ENCODE measurements around the gene USPL1.

USPL1 gene

GRCh38 chr13:30618930-30619279 lies 1.2 kb downstream of the USPL1 start:
- no peak for TF ChIP-seq CTCF (IDR thresholded peaks at IDR 0.05; ENCODE audit: poor library complexity, severe bottlenecking)
- no peaks in the 10 kb centered on the region for H3K27me3 ChIP-seq (ENCODE audit: insufficient read depth, poor library complexity, severe bottlenecking)
- peak overlapping the region; percentile 56 for H3K4me3 ChIP-seq (ENCODE audit: severe bottlenecking)
- ATAC-seq (ENCODE audit: low read depth), result no peak
- H3K4me1 ChIP-seq (ENCODE audit: insufficient read depth, poor library complexity, severe bottlenecking), result peaks cover 10% of the 10 kb centered on the region
- peaks cover 32% of the 10 kb centered on the region for H3K36me3 ChIP-seq (ENCODE audit: low read depth)
- DNase-seq (ENCODE audit: low spot score), result no peak
- no peaks in the 10 kb centered on the region for H3K9me3 ChIP-seq (ENCODE audit: severe bottlenecking)
- peak overlapping the region; percentile 90 for H3K27ac ChIP-seq (ENCODE audit: poor library complexity, severe bottlenecking)

- DNase-seq (ENCODE audit: low spot score) (no peak), ATAC-seq (ENCODE audit: low read depth) (no peak)
- no peak for TF ChIP-seq CTCF (IDR thresholded peaks at IDR 0.05; ENCODE audit: poor library complexity, severe bottlenecking)
- peak overlapping the region; percentile 56 for H3K4me3 ChIP-seq (ENCODE audit: severe bottlenecking)
- no peaks in the 10 kb centered on the region for H3K9me3 ChIP-seq (ENCODE audit: severe bottlenecking)
- H3K27me3 ChIP-seq (ENCODE audit: insufficient read depth, poor library complexity, severe bottlenecking), result no peaks in the 10 kb centered on the region
- peaks cover 37% of the 10 kb centered on the region for H3K36me3 ChIP-seq (ENCODE audit: low read depth)
- peaks cover 10% of the 10 kb centered on the region for H3K4me1 ChIP-seq (ENCODE audit: insufficient read depth, poor library complexity, severe bottlenecking)
- H3K27ac ChIP-seq (ENCODE audit: poor library complexity, severe bottlenecking), result peak overlapping the region; percentile 90
Observed at GRCh38 chr13:30619731-30620130, 2.0 kb downstream of the USPL1 start.

- Histone ChIP-seq H3K36me3 (ENCODE audit: low read depth) (peaks cover 44% of the 10 kb centered on the region), H3K27ac (ENCODE audit: poor library complexity, severe bottlenecking) (no peak overlapping the region), H3K4me1 (ENCODE audit: insufficient read depth, poor library complexity, severe bottlenecking) (peaks cover 10% of the 10 kb centered on the region), H3K27me3 (ENCODE audit: insufficient read depth, poor library complexity, severe bottlenecking) (no peaks in the 10 kb centered on the region), H3K9me3 (ENCODE audit: severe bottlenecking) (no peaks in the 10 kb centered on the region), H3K4me3 (ENCODE audit: severe bottlenecking) (no peak overlapping the region)
- DNase-seq (ENCODE audit: low spot score), result no peak
- no peak for TF ChIP-seq CTCF (IDR thresholded peaks at IDR 0.05; ENCODE audit: poor library complexity, severe bottlenecking)
- no peak for ATAC-seq (ENCODE audit: low read depth)
Observed at GRCh38 chr13:30620941-30621340, 3.2 kb downstream of the USPL1 start.

- Histone ChIP-seq H3K27me3 (ENCODE audit: insufficient read depth, poor library complexity, severe bottlenecking) (no peaks in the 10 kb centered on the region), H3K36me3 (ENCODE audit: low read depth) (peaks cover 56% of the 10 kb centered on the region), H3K4me1 (ENCODE audit: insufficient read depth, poor library complexity, severe bottlenecking) (peaks cover 10% of the 10 kb centered on the region), H3K27ac (ENCODE audit: poor library complexity, severe bottlenecking) (no peak overlapping the region), H3K9me3 (ENCODE audit: severe bottlenecking) (no peaks in the 10 kb centered on the region), H3K4me3 (ENCODE audit: severe bottlenecking) (no peak overlapping the region)
- no peak for TF ChIP-seq CTCF (IDR thresholded peaks at IDR 0.05; ENCODE audit: poor library complexity, severe bottlenecking)
- ATAC-seq (ENCODE audit: low read depth) (no peak), DNase-seq (ENCODE audit: low spot score) (no peak)
Observed at GRCh38 chr13:30622551-30622950, 4.8 kb downstream of the USPL1 start.

GRCh38 chr13:30623392-30623791 lies 5.7 kb downstream of the USPL1 start:
- TF ChIP-seq CTCF (IDR thresholded peaks at IDR 0.05; ENCODE audit: poor library complexity, severe bottlenecking), result no peak
- no peaks in the 10 kb centered on the region for H3K27me3 ChIP-seq (ENCODE audit: insufficient read depth, poor library complexity, severe bottlenecking)
- peaks cover 60% of the 10 kb centered on the region for H3K36me3 ChIP-seq (ENCODE audit: low read depth)
- ATAC-seq (ENCODE audit: low read depth), result no peak
- no peak overlapping the region for H3K27ac ChIP-seq (ENCODE audit: poor library complexity, severe bottlenecking)
- H3K9me3 ChIP-seq (ENCODE audit: severe bottlenecking), result no peaks in the 10 kb centered on the region
- H3K4me1 ChIP-seq (ENCODE audit: insufficient read depth, poor library complexity, severe bottlenecking), result peaks cover 10% of the 10 kb centered on the region
- no peak for DNase-seq (ENCODE audit: low spot score)
- H3K4me3 ChIP-seq (ENCODE audit: severe bottlenecking), result no peak overlapping the region
